ENCODE measurements around the gene PMEPA1.

Gene PMEPA1

GRCh38 chr20:57737349-57737748 is 27.5 kb upstream of the PMEPA1 start:
- no peak overlapping the region for H3K27ac ChIP-seq
- DNase-seq (ENCODE audit: low read depth, low spot score) = no peak

GRCh38 chr20:57736738-57737347 is 27.0 kb upstream of the PMEPA1 start:
- no peak overlapping the region for H3K27ac ChIP-seq
- no peak for DNase-seq (ENCODE audit: low read depth, low spot score)

GRCh38 chr20:57735831-57736737 is 26.3 kb upstream of the PMEPA1 start:
- H3K27ac ChIP-seq = no peak overlapping the region
- no peak for DNase-seq (ENCODE audit: low read depth, low spot score)

- no peak for DNase-seq (ENCODE audit: low read depth, low spot score)
- H3K27ac ChIP-seq = no peak overlapping the region
Measured at GRCh38 chr20:57734754-57735153, 24.9 kb upstream of the PMEPA1 start.

- DNase-seq (ENCODE audit: low read depth, low spot score) = no peak
- H3K27ac ChIP-seq = no peak overlapping the region
Measured at GRCh38 chr20:57732226-57732625, 22.4 kb upstream of the PMEPA1 start.

- no peak for DNase-seq (ENCODE audit: low read depth, low spot score)
- no peak overlapping the region for H3K27ac ChIP-seq
Measured at GRCh38 chr20:57728762-57729161, 18.9 kb upstream of the PMEPA1 start.

- H3K27ac ChIP-seq = no peak overlapping the region
Measured at GRCh38 chr20:57727863-57728262, 18.0 kb upstream of the PMEPA1 start.

GRCh38 chr20:57725636-57726035 is 15.8 kb upstream of the PMEPA1 start:
- no peak overlapping the region for H3K27ac ChIP-seq
- no peak for DNase-seq (ENCODE audit: low read depth, low spot score)

More at GRCh38 chr20:57727863-57728262, 18.0 kb upstream of the PMEPA1 start:
- no peak for DNase-seq (ENCODE audit: low read depth, low spot score)

- DNase-seq (ENCODE audit: low read depth, low spot score) = no peak
- H3K27ac ChIP-seq = no peak overlapping the region
Measured at GRCh38 chr20:57724610-57725405, 15.0 kb upstream of the PMEPA1 start.

GRCh38 chr20:57723816-57724215 is 14.0 kb upstream of the PMEPA1 start:
- no peak for DNase-seq (ENCODE audit: low read depth, low spot score)
- H3K27ac ChIP-seq = no peak overlapping the region

- no peak for DNase-seq (ENCODE audit: low read depth, low spot score)
- no peak overlapping the region for H3K27ac ChIP-seq
Measured at GRCh38 chr20:57719951-57720350, 10.1 kb upstream of the PMEPA1 start.

GRCh38 chr20:57718490-57719009 is 8.7 kb upstream of the PMEPA1 start:
- peak; percentile 93 for DNase-seq (ENCODE audit: low read depth, low spot score)
- peak overlapping the region; percentile 77 for H3K27ac ChIP-seq

GRCh38 chr20:57717797-57718196 is 8.0 kb upstream of the PMEPA1 start:
- DNase-seq (ENCODE audit: low read depth, low spot score) = peak; percentile 54
- H3K27ac ChIP-seq = peak overlapping the region; percentile 77

- no peak for DNase-seq (ENCODE audit: low read depth, low spot score)
- H3K27ac ChIP-seq = peak overlapping the region; percentile 77
Measured at GRCh38 chr20:57716901-57717300, 7.1 kb upstream of the PMEPA1 start.

- peak; percentile 54 for DNase-seq (ENCODE audit: low read depth, low spot score)
Measured at GRCh38 chr20:57716202-57716601, 6.4 kb upstream of the PMEPA1 start.

GRCh38 chr20:57715268-57715904 is 5.6 kb upstream of the PMEPA1 start:
- H3K27ac ChIP-seq = peak overlapping the region; percentile 77
- no peak for DNase-seq (ENCODE audit: low read depth, low spot score)

More at GRCh38 chr20:57716202-57716601, 6.4 kb upstream of the PMEPA1 start:
- H3K27ac ChIP-seq = peak overlapping the region; percentile 77

GRCh38 chr20:57714409-57715267 is 4.8 kb upstream of the PMEPA1 start:
- H3K27ac ChIP-seq = peak overlapping the region; percentile 64

GRCh38 chr20:57713951-57714350 is 4.1 kb upstream of the PMEPA1 start:
- H3K27ac ChIP-seq = peak overlapping the region; percentile 64
- no peak for DNase-seq (ENCODE audit: low read depth, low spot score)

More at GRCh38 chr20:57714409-57715267, 4.8 kb upstream of the PMEPA1 start:
- DNase-seq (ENCODE audit: low read depth, low spot score) = no peak

GRCh38 chr20:57713505-57713903 is 3.7 kb upstream of the PMEPA1 start:
- H3K27ac ChIP-seq = peak overlapping the region; percentile 64
- no peak for DNase-seq (ENCODE audit: low read depth, low spot score)
